ENCODE results near the gene MVB12B. TPM values are rescaled to one million over a fixed set of nuclear protein-coding genes. Genes with fewer than 3 reads are reported as not detected.

The MVB12B gene
- total and polyA plus RNA-seq, 2 of the 13 experiments (the other 11 are each of a cell fraction or from before 2014, with no cell fraction given) = 12.1 to 30.1 TPM

DNA sequence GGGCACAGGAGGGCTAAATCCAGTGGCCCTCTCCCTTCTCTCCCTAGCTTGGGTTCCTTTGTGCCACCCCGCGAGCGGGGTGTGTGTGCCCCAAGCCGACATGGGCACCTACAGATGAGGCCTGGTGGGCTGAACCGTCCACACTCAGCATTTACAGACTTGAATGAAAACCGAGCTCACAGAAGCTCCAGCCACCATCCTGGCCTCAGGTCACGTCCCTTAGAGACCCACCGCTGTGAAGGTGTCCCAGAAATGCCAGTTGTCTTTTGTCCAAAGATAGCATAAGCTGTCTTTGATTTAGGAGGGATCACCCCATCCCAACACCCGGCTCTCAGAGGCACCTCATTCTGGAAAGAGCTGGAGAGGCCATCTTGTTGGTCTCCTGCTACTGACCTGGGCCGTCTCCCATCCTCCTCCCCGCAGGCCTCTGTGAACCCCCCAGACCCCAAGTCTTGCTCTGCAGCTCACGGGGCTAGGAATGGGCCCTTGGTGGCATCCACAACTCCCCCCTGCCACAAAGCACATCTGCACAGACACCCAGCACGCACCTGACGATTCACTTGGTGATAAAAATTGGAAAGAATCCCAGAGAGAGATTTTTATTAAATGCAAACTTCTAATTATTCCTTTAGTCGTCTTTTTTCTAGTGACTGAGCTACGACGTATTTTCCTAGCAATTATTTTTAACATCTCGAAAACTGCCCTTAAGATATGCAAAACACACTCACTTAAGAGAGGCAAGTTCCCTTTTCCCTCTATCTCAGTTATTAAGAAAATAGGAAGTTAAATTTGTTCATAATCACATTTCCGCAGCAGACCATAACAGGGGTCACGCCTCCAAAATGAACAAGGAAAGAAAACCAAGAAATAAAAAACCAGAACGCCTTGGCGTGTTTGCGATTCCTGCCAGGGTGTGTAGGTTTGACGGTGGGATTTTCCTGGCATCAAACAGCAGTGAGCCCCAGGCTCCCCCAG lies 206.6 kb downstream of the MVB12B start:
- no peak for ATAC-seq
- intact Hi-C loops (cut with micrococcal nuclease; ENCODE audit: unreplicated experiment) (no loop called here), in situ Hi-C loops (cut with HindIII; ENCODE audit: extremely low pct_ligation_motif_present, low pct_unique_long_range_greater_than_20kb) (no loop called here)
- FAIRE-seq = no peak
- H3K9ac ChIP-seq (ENCODE audit: insufficient read depth, low read depth, low read length) = no peak overlapping the region
- H2AFZ ChIP-seq (ENCODE audit: low read length) = no peak overlapping the region
- H3K4me1 ChIP-seq (ENCODE audit: insufficient read depth, low read length) = peaks cover 61% of the 10 kb centered on the region
- no peaks in the 10 kb centered on the region for H3K27me3 ChIP-seq (ENCODE audit: control insufficient read depth in 1 of 2, insufficient read depth in 2 of 2, low read length in 2 of 2)
- no peaks in the 10 kb centered on the region for H3K9me3 ChIP-seq (ENCODE audit: low read length)
- no peak overlapping the region for H3K4me2 ChIP-seq (ENCODE audit: low read depth, low read length)
- H3K27ac ChIP-seq (ENCODE audit: extremely low read length, insufficient read depth, low read length) = no peak overlapping the region
- no peak for DNase-seq (ENCODE audit: low spot score)
- H3K36me3 ChIP-seq (replicated peaks in 1 of 2; ENCODE audit: control insufficient read depth in 1 of 2, insufficient read depth in 2 of 2, low read length in 2 of 2) = no peaks in the 10 kb centered on the region
- TF ChIP-seq, protein P1, sequence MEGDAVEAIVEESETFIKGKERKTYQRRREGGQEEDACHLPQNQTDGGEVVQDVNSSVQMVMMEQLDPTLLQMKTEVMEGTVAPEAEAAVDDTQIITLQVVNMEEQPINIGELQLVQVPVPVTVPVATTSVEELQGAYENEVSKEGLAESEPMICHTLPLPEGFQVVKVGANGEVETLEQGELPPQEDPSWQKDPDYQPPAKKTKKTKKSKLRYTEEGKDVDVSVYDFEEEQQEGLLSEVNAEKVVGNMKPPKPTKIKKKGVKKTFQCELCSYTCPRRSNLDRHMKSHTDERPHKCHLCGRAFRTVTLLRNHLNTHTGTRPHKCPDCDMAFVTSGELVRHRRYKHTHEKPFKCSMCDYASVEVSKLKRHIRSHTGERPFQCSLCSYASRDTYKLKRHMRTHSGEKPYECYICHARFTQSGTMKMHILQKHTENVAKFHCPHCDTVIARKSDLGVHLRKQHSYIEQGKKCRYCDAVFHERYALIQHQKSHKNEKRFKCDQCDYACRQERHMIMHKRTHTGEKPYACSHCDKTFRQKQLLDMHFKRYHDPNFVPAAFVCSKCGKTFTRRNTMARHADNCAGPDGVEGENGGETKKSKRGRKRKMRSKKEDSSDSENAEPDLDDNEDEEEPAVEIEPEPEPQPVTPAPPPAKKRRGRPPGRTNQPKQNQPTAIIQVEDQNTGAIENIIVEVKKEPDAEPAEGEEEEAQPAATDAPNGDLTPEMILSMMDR (CRISPR knock-in tag; IDR thresholded peaks at IDR 0.05) = no peak
- TF ChIP-seq SOX6 (IDR thresholded peaks at IDR 0.05) (no peak), SOX6 (CRISPR knock-in tag; IDR thresholded peaks at IDR 0.05) (no peak), HCFC1 (IDR thresholded peaks at IDR 0.05; ENCODE audit: low read depth, low read length) (no peak)
- ChIA-PET CTCF (ENCODE audit: low intra/inter-chr PET ratio, low total read pairs) (no interaction called here), POLR2A (no interaction called here)
- WGBS (ENCODE audit: low lambda C conversion rate) = 95% methylated on average over 23 of the region's 24 CpGs
- H4K20me1 ChIP-seq (ENCODE audit: insufficient read depth, low read length) = no peaks in the 10 kb centered on the region
- no TSS peak for BruUV-seq (replicated peaks)
- H3K79me2 ChIP-seq (ENCODE audit: insufficient read depth, low read length) = no peaks in the 10 kb centered on the region
- H3K4me3 ChIP-seq (replicated peaks in 1 of 3; ENCODE audit: insufficient read depth in 1 of 3, low read depth in 2 of 3, low read length in 3 of 3) = no peak overlapping the region

DNA sequence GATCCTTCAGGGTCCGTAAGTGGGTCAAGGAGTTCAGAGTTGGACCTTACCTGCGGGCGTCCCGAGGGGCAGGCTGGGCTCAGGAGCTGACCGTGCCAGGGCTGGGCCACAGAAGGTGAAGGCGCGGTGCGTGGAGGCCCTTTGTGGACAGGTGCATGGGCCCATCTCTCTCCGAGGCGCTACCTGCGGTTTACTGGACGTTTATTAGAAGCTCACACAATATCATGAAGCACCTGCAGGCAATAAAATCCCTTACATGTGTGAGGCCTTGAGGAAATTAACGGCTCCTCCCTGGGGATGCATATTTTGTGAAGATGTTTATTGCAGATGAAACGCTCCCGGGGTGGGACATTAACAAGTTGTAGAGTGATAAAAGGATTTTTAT lies 207.3 kb downstream of the MVB12B start:
- Histone ChIP-seq H3K9me3 (ENCODE audit: low read length) (no peaks in the 10 kb centered on the region), H4K20me1 (ENCODE audit: insufficient read depth, low read length) (no peaks in the 10 kb centered on the region), H3K27me3 (ENCODE audit: control insufficient read depth in 1 of 2, insufficient read depth in 2 of 2, low read length in 2 of 2) (no peaks in the 10 kb centered on the region), H3K79me2 (ENCODE audit: insufficient read depth, low read length) (no peaks in the 10 kb centered on the region), H3K9ac (ENCODE audit: insufficient read depth, low read depth, low read length) (no peak overlapping the region), H2AFZ (ENCODE audit: low read length) (no peak overlapping the region), H3K4me1 (ENCODE audit: insufficient read depth, low read length) (peaks cover 61% of the 10 kb centered on the region), H3K27ac (ENCODE audit: extremely low read length, insufficient read depth, low read length) (no peak overlapping the region), H3K4me3 (replicated peaks in 1 of 3; ENCODE audit: insufficient read depth in 1 of 3, low read depth in 2 of 3, low read length in 3 of 3) (no peak overlapping the region), H3K4me2 (ENCODE audit: low read depth, low read length) (no peak overlapping the region), H3K36me3 (replicated peaks in 1 of 2; ENCODE audit: control insufficient read depth in 1 of 2, insufficient read depth in 2 of 2, low read length in 2 of 2) (no peaks in the 10 kb centered on the region)
- DNase-seq (ENCODE audit: low spot score) (no peak), FAIRE-seq (no peak), ATAC-seq (no peak)
- POLR2A ChIA-PET = no interaction called here
- in situ Hi-C loops (cut with HindIII; ENCODE audit: extremely low pct_ligation_motif_present, low pct_unique_long_range_greater_than_20kb) = no loop called here
- WGBS (ENCODE audit: low lambda C conversion rate) = 91% methylated on average over 15 of the region's 15 CpGs
- intact Hi-C loops (cut with micrococcal nuclease; ENCODE audit: unreplicated experiment) = no loop called here
- CTCF ChIA-PET (ENCODE audit: low intra/inter-chr PET ratio, low total read pairs) = no interaction called here
- BruUV-seq (replicated peaks) = no TSS peak
- no peak for TF ChIP-seq ZNF746 (CRISPR knock-in tag; IDR thresholded peaks at IDR 0.05)
- no peak for TF ChIP-seq NR2F1 (CRISPR knock-in tag; IDR thresholded peaks at IDR 0.05)
- TF ChIP-seq, protein P2, sequence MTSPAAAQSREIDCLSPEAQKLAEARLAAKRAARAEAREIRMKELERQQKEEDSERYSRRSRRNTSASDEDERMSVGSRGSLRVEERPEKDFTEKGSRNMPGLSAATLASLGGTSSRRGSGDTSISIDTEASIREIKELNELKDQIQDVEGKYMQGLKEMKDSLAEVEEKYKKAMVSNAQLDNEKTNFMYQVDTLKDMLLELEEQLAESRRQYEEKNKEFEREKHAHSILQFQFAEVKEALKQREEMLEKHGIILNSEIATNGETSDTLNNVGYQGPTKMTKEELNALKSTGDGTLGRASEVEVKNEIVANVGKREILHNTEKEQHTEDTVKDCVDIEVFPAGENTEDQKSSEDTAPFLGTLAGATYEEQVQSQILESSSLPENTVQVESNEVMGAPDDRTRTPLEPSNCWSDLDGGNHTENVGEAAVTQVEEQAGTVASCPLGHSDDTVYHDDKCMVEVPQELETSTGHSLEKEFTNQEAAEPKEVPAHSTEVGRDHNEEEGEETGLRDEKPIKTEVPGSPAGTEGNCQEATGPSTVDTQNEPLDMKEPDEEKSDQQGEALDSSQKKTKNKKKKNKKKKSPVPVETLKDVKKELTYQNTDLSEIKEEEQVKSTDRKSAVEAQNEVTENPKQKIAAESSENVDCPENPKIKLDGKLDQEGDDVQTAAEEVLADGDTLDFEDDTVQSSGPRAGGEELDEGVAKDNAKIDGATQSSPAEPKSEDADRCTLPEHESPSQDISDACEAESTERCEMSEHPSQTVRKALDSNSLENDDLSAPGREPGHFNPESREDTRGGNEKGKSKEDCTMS (CRISPR knock-in tag; conservative IDR thresholded peaks at IDR 0.05) = no peak
- TF ChIP-seq, protein P3, sequence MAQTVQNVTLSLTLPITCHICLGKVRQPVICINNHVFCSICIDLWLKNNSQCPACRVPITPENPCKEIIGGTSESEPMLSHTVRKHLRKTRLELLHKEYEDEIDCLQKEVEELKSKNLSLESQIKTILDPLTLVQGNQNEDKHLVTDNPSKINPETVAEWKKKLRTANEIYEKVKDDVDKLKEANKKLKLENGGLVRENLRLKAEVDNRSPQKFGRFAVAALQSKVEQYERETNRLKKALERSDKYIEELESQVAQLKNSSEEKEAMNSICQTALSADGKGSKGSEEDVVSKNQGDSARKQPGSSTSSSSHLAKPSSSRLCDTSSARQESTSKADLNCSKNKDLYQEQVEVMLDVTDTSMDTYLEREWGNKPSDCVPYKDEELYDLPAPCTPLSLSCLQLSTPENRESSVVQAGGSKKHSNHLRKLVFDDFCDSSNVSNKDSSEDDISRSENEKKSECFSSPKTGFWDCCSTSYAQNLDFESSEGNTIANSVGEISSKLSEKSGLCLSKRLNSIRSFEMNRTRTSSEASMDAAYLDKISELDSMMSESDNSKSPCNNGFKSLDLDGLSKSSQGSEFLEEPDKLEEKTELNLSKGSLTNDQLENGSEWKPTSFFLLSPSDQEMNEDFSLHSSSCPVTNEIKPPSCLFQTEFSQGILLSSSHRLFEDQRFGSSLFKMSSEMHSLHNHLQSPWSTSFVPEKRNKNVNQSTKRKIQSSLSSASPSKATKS (CRISPR knock-in tag; IDR thresholded peaks at IDR 0.05) = no peak
- TF ChIP-seq ZNF607 (CRISPR knock-in tag; IDR thresholded peaks at IDR 0.05; ENCODE audit: borderline replicate concordance) = no peak
- TF ChIP-seq, protein P4, sequence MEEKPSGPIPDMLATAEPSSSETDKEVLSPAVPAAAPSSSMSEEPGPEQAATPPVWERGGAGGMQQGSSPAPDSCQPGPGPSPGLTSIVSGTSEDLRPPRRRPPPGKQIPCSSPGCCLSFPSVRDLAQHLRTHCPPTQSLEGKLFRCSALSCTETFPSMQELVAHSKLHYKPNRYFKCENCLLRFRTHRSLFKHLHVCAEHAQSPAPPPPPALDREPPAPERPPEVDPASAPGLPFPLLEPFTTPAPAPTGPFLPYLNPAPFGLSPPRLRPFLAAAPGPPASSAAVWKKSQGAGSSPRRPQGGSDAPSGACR (CRISPR knock-in tag; IDR thresholded peaks at IDR 0.05) = no peak
